Sigmoid colon (tissue), 7 donors: ENCODE results near the gene AK1. TPM values are rescaled to one million over a fixed set of nuclear protein-coding genes. Genes with fewer than 3 reads are reported as not detected.
A peak's percentile ranks its signal among the peaks of the same experiment; 100 is the strongest.

Experiments used
- DNase-seq: peaks from one replicate; pipeline ENCODE4 v3.0.0-alpha.2; 2019
- H3K27ac ChIP-seq, 4 donors: fragments of 200-600 bp; sonication (generic); one replicate each; pipeline ENCODE4 v1.5.1; 2016 to 2019; ENCODE audit warnings: mild to moderate bottlenecking in 1 of 4
- H3K27me3 ChIP-seq, 3 donors: fragments of 200-600 bp; sonication (generic); one replicate each; pipeline ENCODE4 v1.5.1; 2019; ENCODE audit warnings: mild to moderate bottlenecking in 1 of 3
- H3K36me3 ChIP-seq, 4 donors: fragments of 200-600 bp; sonication (generic); one replicate each; pipeline ENCODE4 v1.5.1; 2016 to 2019
- H3K4me1 ChIP-seq, 4 donors: fragments of 200-600 bp; sonication (generic); one replicate each; pipeline ENCODE4 v1.5.1; 2017 to 2019
- H3K4me3 ChIP-seq, 4 donors: fragments of 200-600 bp; sonication (generic); one replicate each; pipeline ENCODE4 v1.5.1; 2017 to 2019; ENCODE audit warnings: mild to moderate bottlenecking in 2 of 4, moderate library complexity in 1 of 4
- H3K9me3 ChIP-seq, 4 donors: fragments of 200-600 bp in 3 of 4; sonication (generic) in 3 of 4; one replicate each; pipeline versions ENCODE4 v1.5.1 to v1.6.1; 2013 to 2019
- CTCF ChIP-seq, 4 experiments: fragments of 450-650 bp in 3 of 4; fragments of 200-600 bp in 1 of 4; IDR thresholded peaks; one replicate each; pipeline ENCODE4 v1.5.1; 2016 to 2019; ENCODE audit warnings: antibody characterized with exemption in 4 of 4, mild to moderate bottlenecking in 3 of 4, moderate library complexity in 2 of 4
- EP300 ChIP-seq, 4 donors: sonication (generic); formaldehyde crosslinking; IDR thresholded peaks; one replicate each; pipeline ENCODE4 v1.6.1; 2017; ENCODE audit warnings: antibody characterized with exemption in 4 of 4
- POLR2A ChIP-seq, 2 donors: fragments of 450-650 bp; IDR thresholded peaks; one replicate each; pipeline ENCODE4 v1.6.1; 2016; ENCODE audit warnings: antibody characterized with exemption in 2 of 2, mild to moderate bottlenecking in 2 of 2, moderate library complexity in 2 of 2
- POLR2AphosphoS5 ChIP-seq, 4 donors: sonication (generic); formaldehyde crosslinking; IDR thresholded peaks; one replicate each; pipeline ENCODE4 v1.6.1; 2017; ENCODE audit warnings: antibody characterized with exemption in 4 of 4
- WGBS, 2 donors: extraction: QIAGEN DNeasy Blood & Tissue Kit; methylation state at CpG; one replicate each; pipeline ENCODE4 v1.1.7; 2013; 5-methylcytosine and 5-hydroxymethylcytosine counted together
- intact Hi-C: fragments of 100-400 bp; cut with DNase I; formaldehyde crosslinking; loops from one replicate; pipeline ENCODE4 v1.15.1; 2023
- polyA plus RNA-seq, 3 donors: library from polyadenylated mRNA; stranded (reverse); fragments of 200-250 nt; gene quantifications; one replicate each; pipeline ENCODE4 v1.2.3, GENCODE V29; 2013
- total RNA-seq, 4 donors: library from RNA; depleted of rRNA; stranded (reverse); fragments of >200 nt; gene quantifications; one replicate each; pipeline ENCODE4 v1.1.0, GENCODE V29; 2016
- donor health status: healthy with polysubstance abuse.
- donor health status: Bipolar disorder and iron deficiency.
- donor health status: healthy.

The AK1 gene
- total and polyA plus RNA-seq, 7 donors, result 28.8 to 254 (median 73.2) TPM

- 87 to 90% methylated on average over 10 of the region's 10 CpGs for WGBS, 2 donors
- Histone ChIP-seq H3K27me3 (no peaks in the 10 kb centered on the region), H3K27ac (peak overlapping the region; percentile 82 to 87 (median 84)), H3K36me3 (peaks cover 0 to 26% (median 10%) of the 10 kb centered on the region in 4 donors), H3K4me3 (no peak overlapping the region), H3K9me3 (no peaks in the 10 kb centered on the region), H3K4me1 (peaks cover 0 to 56% (median 52%) of the 10 kb centered on the region in 4 donors)
- intact Hi-C loops, result loop anchor here (2.0 to 5.0 kb wide), 2 partner anchors 42 to 141 kb away; partner anchors contain the start of genes ST6GALNAC4 and TOR2A
- TF ChIP-seq POLR2AphosphoS5 (IDR thresholded peaks at IDR 0.05) (no peak), EP300 (IDR thresholded peaks at IDR 0.05) (no peak), POLR2A (IDR thresholded peaks at IDR 0.05) (no peak), CTCF (IDR thresholded peaks at IDR 0.05) (no peak)
- peak; percentile 66 for DNase-seq
These were observed 2.0 kb downstream of the AK1 start for GRCh38 chr9:127875306-127875966.

GRCh38 chr9:127874301-127875221, 2.9 kb downstream of the AK1 start:
- Histone ChIP-seq H3K36me3 (peaks cover 0 to 28% (median 10%) of the 10 kb centered on the region in 4 donors), H3K4me1 (peaks cover 0 to 56% (median 53%) of the 10 kb centered on the region in 4 donors), H3K27me3 (no peaks in the 10 kb centered on the region), H3K4me3 (peak overlapping the region in 2 of 4 donors; percentile 1 to 2), H3K9me3 (no peaks in the 10 kb centered on the region), H3K27ac (peak overlapping the region; percentile 50 to 87 (median 82))
- DNase-seq, result peak; percentile 69
- TF ChIP-seq EP300 (IDR thresholded peaks at IDR 0.05) (no peak), CTCF (IDR thresholded peaks at IDR 0.05) (no peak), POLR2A (IDR thresholded peaks at IDR 0.05) (no peak), POLR2AphosphoS5 (IDR thresholded peaks at IDR 0.05) (no peak)
- intact Hi-C loops, result loop anchor here (2.0 to 5.0 kb wide), 3 partner anchors 43 to 140 kb away; partner anchors contain the start of genes FPGS, ST6GALNAC4 and TOR2A
- 82 to 88% methylated on average over 19 of the region's 19 CpGs for WGBS, 2 donors

- H3K27ac ChIP-seq, result peak overlapping the region; percentile 50 to 87 (median 82)
- DNase-seq, result peak; percentile 94
- H3K4me3 ChIP-seq, result peak overlapping the region in 2 of 4 donors; percentile 1 to 2
- H3K36me3 ChIP-seq, result peaks cover 0 to 29% (median 13%) of the 10 kb centered on the region in 4 donors
- WGBS, 2 donors, result 50 to 72% methylated on average over 10 of the region's 10 CpGs
- intact Hi-C loops, result loop anchor here (2.0 to 5.0 kb wide), 2 partner anchors 72 to 139 kb away; partner anchors contain the start of genes FPGS and TOR2A
- no peaks in the 10 kb centered on the region for H3K9me3 ChIP-seq
- peaks cover 0 to 56% (median 53%) of the 10 kb centered on the region in 4 donors for H3K4me1 ChIP-seq
- TF ChIP-seq CTCF (IDR thresholded peaks at IDR 0.05) (no peak), POLR2A (IDR thresholded peaks at IDR 0.05) (no peak), EP300 (IDR thresholded peaks at IDR 0.05) (no peak), POLR2AphosphoS5 (IDR thresholded peaks at IDR 0.05) (no peak)
- H3K27me3 ChIP-seq, result no peaks in the 10 kb centered on the region
These were observed 3.6 kb downstream of the AK1 start for GRCh38 chr9:127873886-127874285.

GRCh38 chr9:127873223-127873691, 4.2 kb downstream of the AK1 start:
- peak; percentile 65 for DNase-seq
- no peak for TF ChIP-seq POLR2A (IDR thresholded peaks at IDR 0.05)
- H3K4me3 ChIP-seq, result no peak overlapping the region
- H3K36me3 ChIP-seq, result peaks cover 0 to 35% (median 15%) of the 10 kb centered on the region in 4 donors
- no peaks in the 10 kb centered on the region for H3K27me3 ChIP-seq
- intact Hi-C loops, result loop anchor here (5.0 kb wide), 1 partner anchor 71 kb away; the partner anchor contains the start of gene FPGS
- WGBS, 2 donors, result 84 to 85% methylated on average over 19 of the region's 19 CpGs
- peaks cover 0 to 53% (median 49%) of the 10 kb centered on the region in 4 donors for H3K4me1 ChIP-seq
- H3K9me3 ChIP-seq, result no peaks in the 10 kb centered on the region
- peak overlapping the region; percentile 50 to 87 (median 82) for H3K27ac ChIP-seq
